ENCODE results near the gene EOMES.

DNA sequence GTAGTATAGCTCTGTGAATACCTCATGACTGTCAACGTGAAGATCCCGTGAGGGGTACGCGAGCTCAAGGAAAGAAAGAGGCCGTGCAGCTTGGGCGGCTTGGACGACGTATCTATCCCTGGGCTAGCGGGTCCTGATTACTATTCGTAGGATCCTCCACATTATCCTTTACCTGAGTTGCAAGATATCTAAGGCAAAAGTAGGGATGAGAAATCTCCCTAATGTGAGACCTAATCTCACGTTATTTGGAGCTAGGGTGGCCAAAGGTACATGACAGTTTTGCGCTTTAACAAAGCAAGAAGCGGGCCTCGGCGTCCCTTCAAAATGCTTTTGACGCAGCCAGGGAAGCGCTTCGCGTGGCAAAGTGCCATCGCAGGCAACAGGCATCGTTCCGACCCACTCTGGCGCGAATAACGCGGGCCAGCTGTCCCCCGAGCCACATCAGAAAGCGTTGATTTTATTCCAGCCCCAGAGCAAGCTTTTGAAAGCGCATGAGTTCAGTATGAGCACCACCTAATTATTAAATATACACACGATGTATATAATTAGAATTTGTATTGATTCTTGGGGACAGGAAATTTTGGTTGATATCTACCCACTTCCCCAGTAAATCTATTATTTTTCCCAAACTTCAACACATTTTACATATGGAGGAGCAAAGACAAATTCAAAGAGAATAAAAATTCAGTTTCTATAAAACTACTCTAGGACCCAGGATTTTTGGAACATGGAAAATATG lies 2.5 kb upstream of the EOMES start:
- TF ChIP-seq, protein P1, sequence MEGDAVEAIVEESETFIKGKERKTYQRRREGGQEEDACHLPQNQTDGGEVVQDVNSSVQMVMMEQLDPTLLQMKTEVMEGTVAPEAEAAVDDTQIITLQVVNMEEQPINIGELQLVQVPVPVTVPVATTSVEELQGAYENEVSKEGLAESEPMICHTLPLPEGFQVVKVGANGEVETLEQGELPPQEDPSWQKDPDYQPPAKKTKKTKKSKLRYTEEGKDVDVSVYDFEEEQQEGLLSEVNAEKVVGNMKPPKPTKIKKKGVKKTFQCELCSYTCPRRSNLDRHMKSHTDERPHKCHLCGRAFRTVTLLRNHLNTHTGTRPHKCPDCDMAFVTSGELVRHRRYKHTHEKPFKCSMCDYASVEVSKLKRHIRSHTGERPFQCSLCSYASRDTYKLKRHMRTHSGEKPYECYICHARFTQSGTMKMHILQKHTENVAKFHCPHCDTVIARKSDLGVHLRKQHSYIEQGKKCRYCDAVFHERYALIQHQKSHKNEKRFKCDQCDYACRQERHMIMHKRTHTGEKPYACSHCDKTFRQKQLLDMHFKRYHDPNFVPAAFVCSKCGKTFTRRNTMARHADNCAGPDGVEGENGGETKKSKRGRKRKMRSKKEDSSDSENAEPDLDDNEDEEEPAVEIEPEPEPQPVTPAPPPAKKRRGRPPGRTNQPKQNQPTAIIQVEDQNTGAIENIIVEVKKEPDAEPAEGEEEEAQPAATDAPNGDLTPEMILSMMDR (IDR thresholded peaks at IDR 0.05) = no peak
- no peak for TF ChIP-seq EP300 (IDR thresholded peaks at IDR 0.05)
- no peak for TF ChIP-seq POLR2A (IDR thresholded peaks at IDR 0.05)
- no peak for TF ChIP-seq POLR2AphosphoS5 (IDR thresholded peaks at IDR 0.05)

All from gastroesophageal sphincter (tissue), 3 donors.